ENCODE data around the gene ZFPM1.

DNA sequence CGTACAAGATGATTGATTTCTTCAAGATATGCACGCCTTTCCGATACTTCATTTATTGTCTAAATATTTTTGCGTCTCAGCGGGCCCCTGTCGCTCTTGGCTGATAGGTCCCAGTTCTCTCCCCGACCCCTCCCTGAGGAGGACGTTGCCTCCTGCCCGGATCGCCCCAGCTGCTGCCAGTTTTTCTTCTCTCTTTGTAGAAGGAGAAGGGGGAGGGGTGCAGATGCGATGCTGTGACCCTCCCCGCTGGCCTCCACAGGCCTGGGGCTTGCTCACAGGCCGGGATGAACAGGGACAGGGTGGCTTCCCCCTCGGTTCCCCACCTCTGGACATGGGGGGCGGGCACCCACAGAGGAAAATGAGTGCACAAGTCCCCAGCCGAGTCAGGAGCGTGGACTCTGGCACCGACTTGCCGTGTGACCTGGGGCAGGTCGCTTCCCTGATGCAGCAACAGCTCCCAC is 63.6 kb downstream of the ZFPM1 start:
- TF ChIP-seq, protein P1, sequence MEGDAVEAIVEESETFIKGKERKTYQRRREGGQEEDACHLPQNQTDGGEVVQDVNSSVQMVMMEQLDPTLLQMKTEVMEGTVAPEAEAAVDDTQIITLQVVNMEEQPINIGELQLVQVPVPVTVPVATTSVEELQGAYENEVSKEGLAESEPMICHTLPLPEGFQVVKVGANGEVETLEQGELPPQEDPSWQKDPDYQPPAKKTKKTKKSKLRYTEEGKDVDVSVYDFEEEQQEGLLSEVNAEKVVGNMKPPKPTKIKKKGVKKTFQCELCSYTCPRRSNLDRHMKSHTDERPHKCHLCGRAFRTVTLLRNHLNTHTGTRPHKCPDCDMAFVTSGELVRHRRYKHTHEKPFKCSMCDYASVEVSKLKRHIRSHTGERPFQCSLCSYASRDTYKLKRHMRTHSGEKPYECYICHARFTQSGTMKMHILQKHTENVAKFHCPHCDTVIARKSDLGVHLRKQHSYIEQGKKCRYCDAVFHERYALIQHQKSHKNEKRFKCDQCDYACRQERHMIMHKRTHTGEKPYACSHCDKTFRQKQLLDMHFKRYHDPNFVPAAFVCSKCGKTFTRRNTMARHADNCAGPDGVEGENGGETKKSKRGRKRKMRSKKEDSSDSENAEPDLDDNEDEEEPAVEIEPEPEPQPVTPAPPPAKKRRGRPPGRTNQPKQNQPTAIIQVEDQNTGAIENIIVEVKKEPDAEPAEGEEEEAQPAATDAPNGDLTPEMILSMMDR (IDR thresholded peaks at IDR 0.05) = no peak
- no peak for TF ChIP-seq POLR2AphosphoS5 (IDR thresholded peaks at IDR 0.05; ENCODE audit: low read depth, low read length)
- TF ChIP-seq REST (IDR thresholded peaks at IDR 0.05; ENCODE audit: insufficient read depth in 1 of 2, low read depth in 2 of 2, low read length in 1 of 2) = no peak

Data from Panc1 (cell line).